Testis (tissue), 2 donors: ENCODE data around the gene WDR91.

ENCODE experiments used
- POLR2A ChIP-seq: fragments of 450-650 bp; IDR thresholded peaks from one replicate; pipeline ENCODE4 v1.6.1; 2017; ENCODE audit warnings: antibody characterized with exemption, mild to moderate bottlenecking, moderate library complexity
- TF ChIP-seq, protein P1 (sequence below), 3 experiments: fragments of 450-650 bp in 2 of 3; fragments of 200-600 bp in 1 of 3; sonication (generic) in 1 of 3; IDR thresholded peaks; one replicate each; pipeline ENCODE4 v1.5.1; 2016 to 2019; ENCODE audit warnings: antibody characterized with exemption in 3 of 3, mild to moderate bottlenecking in 2 of 3, moderate library complexity in 1 of 3

DNA sequence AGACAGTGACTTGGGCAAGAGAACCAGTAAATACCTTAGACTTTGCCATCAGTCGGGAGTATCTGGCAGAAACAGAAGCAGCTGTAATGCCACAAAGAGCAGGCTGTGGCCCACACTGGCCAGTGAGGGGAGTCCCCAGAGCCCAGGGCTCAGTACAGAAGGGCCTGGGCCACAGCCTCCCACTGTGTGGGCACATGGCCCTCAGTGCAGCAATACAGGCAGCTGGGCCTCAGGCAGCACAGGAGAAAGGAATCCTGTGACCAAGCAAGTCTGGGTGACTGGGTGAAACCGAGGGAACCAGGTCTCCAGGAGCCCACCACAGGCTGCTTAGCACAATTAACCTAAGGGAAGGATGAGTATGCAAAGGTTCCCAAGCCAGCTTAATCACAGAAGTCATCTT, 14.0 kb downstream of the WDR91 start:
- TF ChIP-seq, protein P1, sequence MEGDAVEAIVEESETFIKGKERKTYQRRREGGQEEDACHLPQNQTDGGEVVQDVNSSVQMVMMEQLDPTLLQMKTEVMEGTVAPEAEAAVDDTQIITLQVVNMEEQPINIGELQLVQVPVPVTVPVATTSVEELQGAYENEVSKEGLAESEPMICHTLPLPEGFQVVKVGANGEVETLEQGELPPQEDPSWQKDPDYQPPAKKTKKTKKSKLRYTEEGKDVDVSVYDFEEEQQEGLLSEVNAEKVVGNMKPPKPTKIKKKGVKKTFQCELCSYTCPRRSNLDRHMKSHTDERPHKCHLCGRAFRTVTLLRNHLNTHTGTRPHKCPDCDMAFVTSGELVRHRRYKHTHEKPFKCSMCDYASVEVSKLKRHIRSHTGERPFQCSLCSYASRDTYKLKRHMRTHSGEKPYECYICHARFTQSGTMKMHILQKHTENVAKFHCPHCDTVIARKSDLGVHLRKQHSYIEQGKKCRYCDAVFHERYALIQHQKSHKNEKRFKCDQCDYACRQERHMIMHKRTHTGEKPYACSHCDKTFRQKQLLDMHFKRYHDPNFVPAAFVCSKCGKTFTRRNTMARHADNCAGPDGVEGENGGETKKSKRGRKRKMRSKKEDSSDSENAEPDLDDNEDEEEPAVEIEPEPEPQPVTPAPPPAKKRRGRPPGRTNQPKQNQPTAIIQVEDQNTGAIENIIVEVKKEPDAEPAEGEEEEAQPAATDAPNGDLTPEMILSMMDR (IDR thresholded peaks at IDR 0.05), result no peak
- no peak for TF ChIP-seq POLR2A
